ENCODE results near the gene SH2D3A.
"Not testable (repeated sequence)": the region's sequence is repeated elsewhere in the genome, so short reads cannot be mapped to it uniquely, and the experiment has no call there.

SH2D3A gene

DNA sequence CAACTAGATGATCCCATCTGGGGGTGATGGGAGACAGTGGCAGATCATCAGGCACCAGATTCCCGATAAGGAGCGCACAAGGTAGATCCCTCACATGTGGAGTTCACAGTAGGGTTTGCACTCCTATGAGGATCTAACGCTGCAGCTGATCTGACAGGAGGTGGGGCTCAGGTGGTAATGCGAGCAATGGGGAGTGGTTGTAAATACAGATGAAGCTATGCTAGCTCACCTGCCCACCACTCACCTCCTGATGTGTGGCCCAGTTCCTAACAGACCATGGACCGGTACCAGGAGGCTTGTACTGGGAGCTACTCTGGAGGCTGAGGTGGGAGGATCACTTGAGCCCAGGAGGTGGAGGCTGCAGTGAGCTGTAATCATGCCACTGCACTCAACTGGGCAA lies 40.1 kb upstream of the SH2D3A start:
- no peak for TF ChIP-seq CTCF (IDR thresholded peaks at IDR 0.05; ENCODE audit: low read depth, low read length)
- H3K4me3 ChIP-seq (ENCODE audit: low read depth, low read length): no peak overlapping the region

GRCh38 chr19:6806488-6806887 lies 39.3 kb upstream of the SH2D3A start:
- H3K4me3 ChIP-seq (ENCODE audit: low read depth, low read length): no peak overlapping the region

GRCh38 chr19:6803036-6803404 lies 35.8 kb upstream of the SH2D3A start:
- no peak for TF ChIP-seq CTCF (IDR thresholded peaks at IDR 0.05; ENCODE audit: low read depth, low read length)
- H3K4me3 ChIP-seq (ENCODE audit: low read depth, low read length): no peak overlapping the region

More at GRCh38 chr19:6806488-6806887, 39.3 kb upstream of the SH2D3A start:
- no peak for TF ChIP-seq CTCF (IDR thresholded peaks at IDR 0.05; ENCODE audit: low read depth, low read length)

- no peak overlapping the region for H3K4me3 ChIP-seq (ENCODE audit: low read depth, low read length)
- no peak for TF ChIP-seq CTCF (IDR thresholded peaks at IDR 0.05; ENCODE audit: low read depth, low read length)
Measured at GRCh38 chr19:6802336-6803035, 35.3 kb upstream of the SH2D3A start.

DNA sequence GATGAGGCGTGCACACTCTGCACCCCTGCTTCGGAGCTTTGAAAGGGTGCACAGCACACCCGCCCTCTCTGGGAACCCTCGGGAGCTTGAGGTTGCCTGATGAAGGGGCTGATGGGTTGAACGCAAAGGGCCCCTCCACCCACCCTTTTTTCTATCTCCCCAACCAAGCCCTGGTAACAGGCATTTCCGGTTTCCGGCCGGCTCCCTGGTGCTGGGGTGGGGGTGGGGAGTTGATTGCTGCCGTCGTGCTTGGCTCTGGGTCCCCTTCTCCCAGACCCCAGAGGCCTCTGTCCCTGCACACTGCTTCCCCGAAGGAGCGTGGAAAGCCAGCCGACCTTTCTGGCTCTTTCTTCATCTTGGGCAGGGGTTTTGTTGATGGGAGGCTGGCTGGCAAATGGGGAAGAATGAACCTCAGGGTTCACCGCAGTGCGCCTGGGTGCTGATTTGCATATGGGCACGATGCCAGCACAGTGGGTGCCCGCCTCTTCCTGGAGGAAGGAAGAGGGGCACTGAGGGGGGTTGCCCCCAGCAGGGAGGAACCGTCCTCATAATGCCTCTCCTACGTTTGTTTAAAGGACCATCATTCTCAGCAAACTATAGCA lies 34.4 kb upstream of the SH2D3A start:
- no peak for TF ChIP-seq CTCF (IDR thresholded peaks at IDR 0.05; ENCODE audit: low read depth, low read length)
- H3K4me3 ChIP-seq (ENCODE audit: low read depth, low read length): peak overlapping the region; percentile 18; the same call in 1 of the 2 replicates

- H3K4me3 ChIP-seq (ENCODE audit: low read depth, low read length): peak overlapping the region; percentile 18; the same call in 1 of the 2 replicates
- no peak for TF ChIP-seq CTCF (IDR thresholded peaks at IDR 0.05; ENCODE audit: low read depth, low read length)
Measured at GRCh38 chr19:6800991-6801484, 33.8 kb upstream of the SH2D3A start.

DNA sequence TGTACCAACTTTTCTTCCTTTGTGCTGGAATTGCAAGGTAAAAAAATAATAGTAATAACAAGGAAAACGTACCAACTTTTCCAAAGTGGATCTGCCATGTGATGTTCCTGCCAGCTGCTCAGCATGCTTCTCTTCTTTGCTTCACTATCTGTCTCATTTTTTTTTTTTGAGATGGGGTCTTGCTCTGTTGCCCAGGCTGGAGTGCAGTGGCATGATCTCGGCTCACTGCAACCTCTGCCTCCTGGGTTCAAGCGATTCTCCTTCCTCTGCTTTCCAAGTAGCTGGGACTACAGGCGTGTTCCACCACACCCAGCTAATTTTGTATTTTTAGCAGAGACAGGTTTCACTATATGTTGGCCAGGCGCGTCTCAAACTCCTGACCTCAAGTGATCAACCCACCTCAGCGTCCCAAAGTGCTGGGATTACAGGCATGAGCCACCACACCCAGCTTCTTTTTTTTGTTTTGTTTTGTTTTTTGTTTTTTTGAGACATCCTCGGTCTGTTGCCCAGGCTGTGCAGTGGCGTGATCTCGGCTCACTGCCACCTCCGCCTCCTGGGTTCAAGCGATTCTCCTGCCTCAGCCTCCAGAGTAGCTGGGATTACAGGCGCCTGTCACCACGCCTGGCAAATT lies 33.0 kb upstream of the SH2D3A start:
- not testable (repeated sequence) for H3K4me3 ChIP-seq (ENCODE audit: low read depth, low read length)
